ENCODE measurements around the gene TP53RK. TPM values are rescaled to one million over a fixed set of nuclear protein-coding genes. Genes with fewer than 3 reads are reported as not detected.

Gene TP53RK
- total and polyA plus RNA-seq, 2 of the 13 experiments (the other 11 are each of a cell fraction or from before 2014, with no cell fraction given): 12.9 to 25.5 TPM

DNA sequence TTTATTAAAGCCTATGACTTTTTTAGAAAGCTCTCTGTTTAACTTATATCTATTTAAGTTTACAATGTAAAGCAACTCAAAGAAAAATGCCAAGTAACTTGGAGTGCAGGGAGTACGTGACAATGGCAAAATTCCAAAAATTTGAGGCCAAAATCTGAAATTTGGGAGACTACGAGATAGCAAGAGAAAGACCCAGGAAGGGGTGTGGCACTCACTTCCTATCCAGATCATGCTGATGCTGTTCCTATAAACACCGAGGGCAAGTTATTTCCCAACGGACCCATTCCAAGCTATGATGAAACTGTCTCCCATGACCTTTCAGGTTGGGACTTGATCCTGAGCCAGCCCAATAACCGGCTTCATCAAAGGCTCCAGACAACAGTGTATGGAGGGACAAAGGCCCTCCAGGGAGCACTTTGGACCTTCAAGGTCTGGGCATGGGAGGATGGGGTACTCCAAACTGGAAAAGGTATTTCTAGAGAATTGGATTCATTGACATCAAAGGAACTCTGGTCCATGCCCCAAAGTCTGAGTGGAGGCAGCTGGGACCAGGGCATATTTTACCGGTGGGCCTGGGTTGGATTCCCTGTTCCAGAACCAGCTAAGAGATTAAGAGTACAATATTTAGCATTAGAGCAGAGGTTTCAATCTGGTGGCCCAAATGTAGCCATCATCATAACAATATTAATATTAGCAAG lies 22.3 kb downstream of the TP53RK start (continued):
- TF ChIP-seq, protein P1, sequence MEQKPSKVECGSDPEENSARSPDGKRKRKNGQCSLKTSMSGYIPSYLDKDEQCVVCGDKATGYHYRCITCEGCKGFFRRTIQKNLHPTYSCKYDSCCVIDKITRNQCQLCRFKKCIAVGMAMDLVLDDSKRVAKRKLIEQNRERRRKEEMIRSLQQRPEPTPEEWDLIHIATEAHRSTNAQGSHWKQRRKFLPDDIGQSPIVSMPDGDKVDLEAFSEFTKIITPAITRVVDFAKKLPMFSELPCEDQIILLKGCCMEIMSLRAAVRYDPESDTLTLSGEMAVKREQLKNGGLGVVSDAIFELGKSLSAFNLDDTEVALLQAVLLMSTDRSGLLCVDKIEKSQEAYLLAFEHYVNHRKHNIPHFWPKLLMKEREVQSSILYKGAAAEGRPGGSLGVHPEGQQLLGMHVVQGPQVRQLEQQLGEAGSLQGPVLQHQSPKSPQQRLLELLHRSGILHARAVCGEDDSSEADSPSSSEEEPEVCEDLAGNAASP (CRISPR knock-in tag; IDR thresholded peaks at IDR 0.05; ENCODE audit: borderline replicate concordance): peak; percentile 100
- TF ChIP-seq MAZ (IDR thresholded peaks at IDR 0.05; ENCODE audit: borderline replicate concordance, low read depth, low read length): peak; percentile 67
- TF ChIP-seq MAZ (CRISPR knock-in tag; IDR thresholded peaks at IDR 0.05; ENCODE audit: low read depth): peak; percentile 86
- TF ChIP-seq GABPA (IDR thresholded peaks at IDR 0.05; ENCODE audit: low read depth, low read length): no peak; the same call in 1 of the 2 replicates
- peak; percentile 86 for TF ChIP-seq GABPA (CRISPR knock-in tag; IDR thresholded peaks at IDR 0.05; ENCODE audit: low read depth)
- TF ChIP-seq TMF1 (CRISPR knock-in tag; IDR thresholded peaks at IDR 0.05; ENCODE audit: low read depth): peak; percentile 83; the same call in 1 of the 2 replicates
- TF ChIP-seq, protein P2, sequence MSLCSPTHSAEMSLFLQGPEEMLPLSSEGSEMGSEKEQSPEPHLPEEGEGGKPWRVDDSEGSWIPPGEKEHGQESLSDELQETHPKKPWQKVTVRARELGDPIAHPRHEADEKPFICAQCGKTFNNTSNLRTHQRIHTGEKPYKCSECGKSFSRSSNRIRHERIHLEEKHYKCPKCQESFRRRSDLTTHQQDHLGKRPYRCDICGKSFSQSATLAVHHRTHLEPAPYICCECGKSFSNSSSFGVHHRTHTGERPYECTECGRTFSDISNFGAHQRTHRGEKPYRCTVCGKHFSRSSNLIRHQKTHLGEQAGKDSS (CRISPR knock-in tag; IDR thresholded peaks at IDR 0.05; ENCODE audit: borderline replicate concordance, low read depth): peak; percentile 95; the same call in 1 of the 2 replicates
- peak; percentile 98 for TF ChIP-seq MEF2D (CRISPR knock-in tag; IDR thresholded peaks at IDR 0.05)
- peak; percentile 15; the same call in 1 of the 2 replicates for TF ChIP-seq ARHGAP35 (CRISPR knock-in tag; IDR thresholded peaks at IDR 0.05; ENCODE audit: borderline replicate concordance)
- no peak; the same call in 1 of the 2 replicates for TF ChIP-seq ZNF720 (CRISPR knock-in tag; IDR thresholded peaks at IDR 0.05)
- TF ChIP-seq HHEX (CRISPR knock-in tag; IDR thresholded peaks at IDR 0.05): peak; percentile 96
- TF ChIP-seq ZNF251 (CRISPR knock-in tag; IDR thresholded peaks at IDR 0.05): peak; percentile 67; the same call in 1 of the 2 replicates
- TF ChIP-seq, protein P3, sequence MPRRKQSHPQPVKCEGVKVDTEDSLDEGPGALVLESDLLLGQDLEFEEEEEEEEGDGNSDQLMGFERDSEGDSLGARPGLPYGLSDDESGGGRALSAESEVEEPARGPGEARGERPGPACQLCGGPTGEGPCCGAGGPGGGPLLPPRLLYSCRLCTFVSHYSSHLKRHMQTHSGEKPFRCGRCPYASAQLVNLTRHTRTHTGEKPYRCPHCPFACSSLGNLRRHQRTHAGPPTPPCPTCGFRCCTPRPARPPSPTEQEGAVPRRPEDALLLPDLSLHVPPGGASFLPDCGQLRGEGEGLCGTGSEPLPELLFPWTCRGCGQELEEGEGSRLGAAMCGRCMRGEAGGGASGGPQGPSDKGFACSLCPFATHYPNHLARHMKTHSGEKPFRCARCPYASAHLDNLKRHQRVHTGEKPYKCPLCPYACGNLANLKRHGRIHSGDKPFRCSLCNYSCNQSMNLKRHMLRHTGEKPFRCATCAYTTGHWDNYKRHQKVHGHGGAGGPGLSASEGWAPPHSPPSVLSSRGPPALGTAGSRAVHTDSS (CRISPR knock-in tag; conservative IDR thresholded peaks at IDR 0.05): no peak
- TF ChIP-seq HNRNPLL (IDR thresholded peaks at IDR 0.05; ENCODE audit: low read depth, low read length, poor library complexity, severe bottlenecking): no peak
- TF ChIP-seq, protein P4, sequence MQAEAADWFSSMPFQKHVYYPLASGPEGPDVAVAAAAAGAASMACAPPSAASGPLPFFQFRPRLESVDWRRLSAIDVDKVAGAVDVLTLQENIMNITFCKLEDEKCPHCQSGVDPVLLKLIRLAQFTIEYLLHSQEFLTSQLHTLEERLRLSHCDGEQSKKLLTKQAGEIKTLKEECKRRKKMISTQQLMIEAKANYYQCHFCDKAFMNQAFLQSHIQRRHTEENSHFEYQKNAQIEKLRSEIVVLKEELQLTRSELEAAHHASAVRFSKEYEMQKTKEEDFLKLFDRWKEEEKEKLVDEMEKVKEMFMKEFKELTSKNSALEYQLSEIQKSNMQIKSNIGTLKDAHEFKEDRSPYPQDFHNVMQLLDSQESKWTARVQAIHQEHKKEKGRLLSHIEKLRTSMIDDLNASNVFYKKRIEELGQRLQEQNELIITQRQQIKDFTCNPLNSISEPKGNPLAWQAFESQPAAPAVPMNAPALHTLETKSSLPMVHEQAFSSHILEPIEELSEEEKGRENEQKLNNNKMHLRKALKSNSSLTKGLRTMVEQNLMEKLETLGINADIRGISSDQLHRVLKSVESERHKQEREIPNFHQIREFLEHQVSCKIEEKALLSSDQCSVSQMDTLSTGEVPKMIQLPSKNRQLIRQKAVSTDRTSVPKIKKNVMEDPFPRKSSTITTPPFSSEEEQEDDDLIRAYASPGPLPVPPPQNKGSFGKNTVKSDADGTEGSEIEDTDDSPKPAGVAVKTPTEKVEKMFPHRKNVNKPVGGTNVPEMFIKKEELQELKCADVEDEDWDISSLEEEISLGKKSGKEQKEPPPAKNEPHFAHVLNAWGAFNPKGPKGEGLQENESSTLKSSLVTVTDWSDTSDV (CRISPR knock-in tag; IDR thresholded peaks at IDR 0.05): no peak; the same call in 1 of the 2 replicates
- TF ChIP-seq KLF11 (CRISPR knock-in tag; IDR thresholded peaks at IDR 0.05): peak; percentile 97
- no peak for TF ChIP-seq NONO (IDR thresholded peaks at IDR 0.05)
- peak; percentile 100 for TF ChIP-seq NONO (CRISPR knock-in tag; conservative IDR thresholded peaks at IDR 0.05)
- no peak for TF ChIP-seq SMARCE1 (IDR thresholded peaks at IDR 0.05; ENCODE audit: borderline replicate concordance)
- 0 out of 2 replicates have a peak, but pooled peaks have one; percentile 82 for TF ChIP-seq ZNF20 (CRISPR knock-in tag; IDR thresholded peaks at IDR 0.05)
- peak; percentile 86; the same call in 1 of the 2 replicates for TF ChIP-seq ZNF761 (CRISPR knock-in tag; conservative IDR thresholded peaks at IDR 0.05)
- TF ChIP-seq, protein P5, sequence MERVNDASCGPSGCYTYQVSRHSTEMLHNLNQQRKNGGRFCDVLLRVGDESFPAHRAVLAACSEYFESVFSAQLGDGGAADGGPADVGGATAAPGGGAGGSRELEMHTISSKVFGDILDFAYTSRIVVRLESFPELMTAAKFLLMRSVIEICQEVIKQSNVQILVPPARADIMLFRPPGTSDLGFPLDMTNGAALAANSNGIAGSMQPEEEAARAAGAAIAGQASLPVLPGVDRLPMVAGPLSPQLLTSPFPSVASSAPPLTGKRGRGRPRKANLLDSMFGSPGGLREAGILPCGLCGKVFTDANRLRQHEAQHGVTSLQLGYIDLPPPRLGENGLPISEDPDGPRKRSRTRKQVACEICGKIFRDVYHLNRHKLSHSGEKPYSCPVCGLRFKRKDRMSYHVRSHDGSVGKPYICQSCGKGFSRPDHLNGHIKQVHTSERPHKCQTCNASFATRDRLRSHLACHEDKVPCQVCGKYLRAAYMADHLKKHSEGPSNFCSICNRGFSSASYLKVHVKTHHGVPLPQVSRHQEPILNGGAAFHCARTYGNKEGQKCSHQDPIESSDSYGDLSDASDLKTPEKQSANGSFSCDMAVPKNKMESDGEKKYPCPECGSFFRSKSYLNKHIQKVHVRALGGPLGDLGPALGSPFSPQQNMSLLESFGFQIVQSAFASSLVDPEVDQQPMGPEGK (CRISPR knock-in tag; IDR thresholded peaks at IDR 0.05): peak; percentile 99

All from HepG2 (cell line).